ENCODE measurements around the gene CAPG.

DNA sequence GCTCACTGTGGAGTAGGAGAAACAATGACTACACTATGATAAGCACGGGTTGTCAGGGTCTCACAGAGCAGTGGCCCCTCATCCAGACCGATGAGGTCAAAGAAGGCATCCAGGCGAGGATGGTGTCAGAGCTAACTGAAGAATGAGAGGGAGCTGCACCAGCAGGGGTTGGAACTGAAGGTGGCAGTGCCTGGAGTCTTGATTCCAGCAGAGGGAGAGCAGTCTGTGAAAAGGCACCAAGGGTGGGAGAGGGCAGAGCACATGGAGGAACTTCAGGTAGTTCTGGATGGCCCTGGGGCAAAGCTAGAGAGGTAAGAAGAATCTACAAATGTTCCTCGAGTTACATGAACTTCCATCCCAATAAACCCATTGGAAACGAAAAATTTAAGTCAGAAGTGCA lies 43.0 kb downstream of the CAPG start:
- TF ChIP-seq POLR2A (IDR thresholded peaks at IDR 0.05; ENCODE audit: low read depth, low read length) (no peak), TAF1 (IDR thresholded peaks at IDR 0.05; ENCODE audit: low read depth, low read length) (no peak), POLR2AphosphoS5 (IDR thresholded peaks at IDR 0.05; ENCODE audit: low read depth, low read length) (no peak)

Measured in GM12891 (cell line).